ENCODE results near the gene TPRG1L. TPM values are rescaled to one million over a fixed set of nuclear protein-coding genes. Genes with fewer than 3 reads are reported as not detected.

Gene TPRG1L
- total RNA-seq, 1 donor from 2014 or later = 47.0 TPM

- intact Hi-C loops (cut with DNase I) = no loop called here
- ATAC-seq (ENCODE audit: poor library complexity) = no peak
Observed at GRCh38 chr1:3652548-3653285, 27.9 kb downstream of the TPRG1L start.

GRCh38 chr1:3653286-3653618 lies 28.4 kb downstream of the TPRG1L start:
- no peak for DNase-seq
- ATAC-seq (ENCODE audit: poor library complexity) = no peak
- intact Hi-C loops (cut with DNase I) = no loop called here

More at GRCh38 chr1:3652548-3653285, 27.9 kb downstream of the TPRG1L start:
- peak; percentile 38 for DNase-seq

- DNase-seq (peak; percentile 20), ATAC-seq (ENCODE audit: poor library complexity) (peak; percentile 50)
- intact Hi-C loops (cut with DNase I) = no loop called here
Observed at GRCh38 chr1:3654549-3655281, 29.9 kb downstream of the TPRG1L start.

GRCh38 chr1:3656450-3657095 lies 31.8 kb downstream of the TPRG1L start:
- intact Hi-C loops (cut with DNase I) = no loop called here
- DNase-seq = peak; percentile 22
- ATAC-seq (ENCODE audit: poor library complexity) = no peak

GRCh38 chr1:3657096-3657475 lies 32.3 kb downstream of the TPRG1L start:
- intact Hi-C loops (cut with DNase I) = no loop called here
- DNase-seq (peak; percentile 26), ATAC-seq (ENCODE audit: poor library complexity) (no peak)

- intact Hi-C loops (cut with DNase I) = no loop called here
- ATAC-seq (ENCODE audit: poor library complexity) = no peak
- peak; percentile 20 for DNase-seq
Observed at GRCh38 chr1:3657578-3658230, 32.9 kb downstream of the TPRG1L start.

- no peak for ATAC-seq (ENCODE audit: poor library complexity)
- peak; percentile 26 for DNase-seq
- intact Hi-C loops (cut with DNase I) = no loop called here
Observed at GRCh38 chr1:3658231-3658615, 33.4 kb downstream of the TPRG1L start.

GRCh38 chr1:3659093-3659492 lies 34.3 kb downstream of the TPRG1L start:
- peak; percentile 14 for DNase-seq
- ATAC-seq (ENCODE audit: poor library complexity) = no peak
- intact Hi-C loops (cut with DNase I) = no loop called here

GRCh38 chr1:3660704-3661103 lies 35.9 kb downstream of the TPRG1L start:
- DNase-seq = no peak
- intact Hi-C loops (cut with DNase I) = no loop called here
- ATAC-seq (ENCODE audit: poor library complexity) = no peak

- DNase-seq (no peak), ATAC-seq (ENCODE audit: poor library complexity) (no peak)
- intact Hi-C loops (cut with DNase I) = no loop called here
Observed at GRCh38 chr1:3661631-3662030, 36.8 kb downstream of the TPRG1L start.

GRCh38 chr1:3662080-3662671 lies 37.4 kb downstream of the TPRG1L start:
- intact Hi-C loops (cut with DNase I) = no loop called here
- DNase-seq (peak; percentile 14), ATAC-seq (ENCODE audit: poor library complexity) (no peak)

GRCh38 chr1:3663999-3664699 lies 39.3 kb downstream of the TPRG1L start:
- intact Hi-C loops (cut with DNase I) = no loop called here
- ATAC-seq (ENCODE audit: poor library complexity) = no peak

GRCh38 chr1:3664700-3665375 lies 40.0 kb downstream of the TPRG1L start:
- intact Hi-C loops (cut with DNase I) = no loop called here
- DNase-seq (no peak), ATAC-seq (ENCODE audit: poor library complexity) (no peak)

More at GRCh38 chr1:3663999-3664699, 39.3 kb downstream of the TPRG1L start:
- DNase-seq = peak; percentile 18

- intact Hi-C loops (cut with DNase I) = no loop called here
- DNase-seq = peak; percentile 35
- no peak for ATAC-seq (ENCODE audit: poor library complexity)
Observed at GRCh38 chr1:3668148-3668547, 43.3 kb downstream of the TPRG1L start.

- peak; percentile 98 for ATAC-seq (ENCODE audit: poor library complexity)
- DNase-seq = peak; percentile 89
- intact Hi-C loops (cut with DNase I) = no loop called here
Observed at GRCh38 chr1:3668585-3669300, 43.9 kb downstream of the TPRG1L start.

GRCh38 chr1:3669421-3669821 lies 44.6 kb downstream of the TPRG1L start:
- ATAC-seq (ENCODE audit: poor library complexity) (peak; percentile 9), DNase-seq (peak; percentile 38)
- intact Hi-C loops (cut with DNase I) = no loop called here

GRCh38 chr1:3669971-3670431 lies 45.2 kb downstream of the TPRG1L start:
- intact Hi-C loops (cut with DNase I) = no loop called here
- ATAC-seq (ENCODE audit: poor library complexity) (no peak), DNase-seq (peak; percentile 26)

All from Right ventricle myocardium superior (tissue), 1 donor.